Stimulated activated CD4-positive, alpha-beta T cell treated with anti-CD3 and anti-CD28 coated beads, Interleukin-15, amount 100 ng/mL, for 1 hour (primary cell): ENCODE data around the gene KIAA0513.

Source experiments
- DNase-seq, 2 donors: peaks; one replicate each; pipeline ENCODE4 v3.0.0-alpha.2; 2020; ENCODE audit warnings: low read depth in 1 of 2, low spot score in 1 of 2

KIAA0513 gene

DNA sequence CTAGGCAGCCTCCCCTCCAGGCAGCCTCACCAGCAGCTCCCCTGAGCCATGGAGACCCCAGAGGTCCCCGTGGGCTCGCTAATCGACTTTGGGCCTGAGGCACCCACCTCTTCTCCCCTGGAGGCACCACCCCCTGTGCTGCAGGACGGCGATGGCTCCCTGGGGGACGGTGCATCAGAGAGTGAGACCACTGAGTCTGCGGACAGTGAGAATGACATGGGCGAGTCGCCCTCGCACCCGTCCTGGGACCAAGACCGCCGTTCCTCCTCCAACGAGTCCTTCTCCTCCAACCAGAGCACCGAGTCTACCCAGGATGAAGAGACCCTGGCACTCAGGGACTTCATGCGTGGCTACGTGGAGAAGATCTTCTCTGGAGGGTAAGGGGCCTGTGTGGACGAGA, 39.4 kb downstream of the KIAA0513 start:
- DNase-seq: no peak

GRCh38 chr16:85067426-85067825, 39.8 kb downstream of the KIAA0513 start:
- no peak for DNase-seq

DNA sequence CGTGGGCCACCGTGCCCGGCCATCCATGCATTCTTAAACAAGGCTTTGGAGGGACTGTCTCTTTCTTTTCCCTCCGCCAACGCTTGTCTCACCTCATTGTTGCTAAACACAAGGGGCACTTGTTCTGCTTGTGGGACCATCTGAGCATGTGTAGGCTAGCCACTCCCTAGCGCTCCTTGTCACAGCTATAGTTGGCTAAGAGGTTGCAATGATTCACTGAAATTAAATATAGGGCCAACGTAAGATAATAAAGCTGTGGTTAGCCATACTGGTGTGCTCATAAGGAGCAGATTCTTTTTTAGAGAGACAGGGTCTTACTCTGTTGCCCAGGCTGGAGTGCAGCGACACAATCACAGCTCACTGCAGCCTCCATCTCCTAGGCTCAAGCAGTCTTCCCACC, 41.2 kb downstream of the KIAA0513 start:
- no peak for DNase-seq

- no peak for DNase-seq
Measured at GRCh38 chr16:85069171-85069570, 41.6 kb downstream of the KIAA0513 start.

- no peak for DNase-seq
Measured at GRCh38 chr16:85072076-85072860, 44.7 kb downstream of the KIAA0513 start.

- no peak for DNase-seq
Measured at GRCh38 chr16:85072947-85073346, 45.4 kb downstream of the KIAA0513 start.

DNA sequence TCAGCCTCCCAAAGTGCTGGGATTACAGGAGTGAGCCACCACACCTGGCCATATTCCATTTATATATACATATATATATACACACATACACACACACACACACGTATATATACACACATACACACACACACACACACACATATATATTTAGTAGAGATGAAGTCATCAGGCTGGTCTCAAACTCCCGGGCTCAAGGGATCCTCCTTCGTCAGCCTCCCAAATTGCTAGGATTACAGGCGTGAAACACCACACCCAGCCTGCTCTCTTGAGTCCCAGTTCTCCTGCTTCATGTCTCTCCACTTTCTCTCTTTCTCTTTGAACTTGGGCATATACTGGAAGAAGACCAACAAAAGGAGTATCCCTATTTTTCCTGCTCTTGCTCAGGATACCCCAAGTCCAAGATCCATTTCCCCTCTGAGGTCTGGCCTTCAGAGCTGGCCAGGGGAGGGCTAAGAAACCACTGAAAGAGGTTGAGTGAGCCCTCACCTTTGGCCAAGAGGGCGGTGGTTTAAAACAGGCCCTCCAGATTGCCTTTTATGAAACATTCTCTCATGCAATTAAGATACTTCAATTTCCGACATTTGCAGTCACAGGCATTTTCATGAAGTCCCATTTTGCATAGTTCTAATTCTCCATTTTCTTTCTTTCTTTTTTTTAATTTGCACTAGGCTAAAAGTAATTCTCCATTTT, 46.8 kb downstream of the KIAA0513 start:
- no peak for DNase-seq

- DNase-seq: no peak
Measured at GRCh38 chr16:85075236-85075924, 47.8 kb downstream of the KIAA0513 start.

GRCh38 chr16:85077039-85077438, 49.4 kb downstream of the KIAA0513 start:
- no peak for DNase-seq

GRCh38 chr16:85077576-85078125, 50.1 kb downstream of the KIAA0513 start:
- no peak for DNase-seq

DNA sequence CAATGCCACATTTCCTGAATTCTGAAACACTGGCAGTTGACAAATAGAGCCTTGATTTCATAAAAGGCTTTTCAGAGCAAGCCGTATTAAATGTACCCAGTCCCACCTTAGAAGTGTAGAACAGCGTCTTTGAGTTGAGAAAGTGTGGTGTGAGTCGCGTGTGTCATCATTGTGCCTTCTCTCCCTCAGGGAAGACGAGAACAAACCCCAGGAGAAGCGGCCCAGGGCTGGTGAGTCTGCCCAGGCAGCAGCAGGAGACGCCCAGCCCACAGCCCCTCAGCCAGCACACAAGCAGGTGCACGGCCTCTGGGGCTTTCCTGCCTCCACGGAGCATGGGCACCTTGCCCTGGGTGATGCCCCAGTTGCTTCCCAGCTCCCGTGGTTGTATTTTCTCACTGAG, 50.6 kb downstream of the KIAA0513 start:
- no peak for DNase-seq

DNA sequence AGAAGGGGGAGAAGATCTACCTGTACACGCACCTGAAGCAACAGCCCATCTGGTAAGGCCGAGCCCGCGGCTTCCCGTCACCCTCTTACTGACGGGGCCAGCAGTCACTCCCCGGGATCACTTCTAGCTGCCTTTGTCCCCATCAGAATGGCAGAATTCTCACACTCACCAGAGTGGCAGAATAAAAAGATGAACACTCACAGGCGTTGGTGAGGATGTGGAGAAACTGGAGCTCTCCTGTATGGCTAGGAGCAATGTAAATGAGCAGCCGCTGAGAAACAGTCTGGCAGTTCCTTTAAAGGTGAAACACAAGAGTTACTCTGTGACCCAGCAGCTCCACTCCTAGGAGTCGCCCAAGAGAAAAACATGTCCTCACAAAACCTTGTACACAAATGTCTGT, 51.4 kb downstream of the KIAA0513 start:
- DNase-seq: no peak

DNA sequence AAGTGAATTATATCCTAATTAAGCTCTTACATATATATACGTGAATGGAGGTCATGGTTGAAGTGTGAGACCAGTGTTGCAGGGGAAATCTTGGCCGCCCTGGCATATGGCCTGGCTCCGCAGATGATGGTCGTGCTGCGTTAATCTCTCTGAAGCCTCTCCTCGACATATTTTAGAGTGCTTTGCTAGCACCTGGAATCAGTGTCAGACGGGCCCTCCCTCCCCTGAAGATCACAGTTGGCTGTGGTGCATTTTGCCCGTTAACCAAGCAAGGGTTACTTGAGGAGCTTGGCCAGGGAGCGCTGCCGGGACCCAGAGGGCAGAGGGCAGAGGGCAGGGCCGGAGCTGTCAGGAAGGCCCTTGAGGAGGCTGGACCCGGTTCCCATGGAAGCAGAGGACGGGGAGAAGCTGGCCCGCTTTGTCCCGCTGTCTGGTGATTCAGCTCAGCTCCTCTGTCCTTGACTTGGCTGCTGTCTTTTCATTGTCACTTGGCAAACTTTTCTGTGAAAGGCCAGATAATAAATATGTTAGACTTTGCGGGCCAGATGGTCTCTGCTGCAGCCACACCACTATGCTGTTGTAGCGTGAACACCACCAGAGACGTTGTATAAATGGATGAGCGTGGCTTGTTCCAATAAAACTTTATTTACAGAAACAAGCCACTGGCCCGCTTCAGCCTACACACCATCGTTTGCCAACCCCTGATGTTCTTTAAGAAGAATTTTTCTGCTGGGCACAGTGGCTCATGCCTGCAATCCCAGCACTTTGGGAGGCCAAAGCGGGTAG, 52.4 kb downstream of the KIAA0513 start:
- no peak for DNase-seq

DNA sequence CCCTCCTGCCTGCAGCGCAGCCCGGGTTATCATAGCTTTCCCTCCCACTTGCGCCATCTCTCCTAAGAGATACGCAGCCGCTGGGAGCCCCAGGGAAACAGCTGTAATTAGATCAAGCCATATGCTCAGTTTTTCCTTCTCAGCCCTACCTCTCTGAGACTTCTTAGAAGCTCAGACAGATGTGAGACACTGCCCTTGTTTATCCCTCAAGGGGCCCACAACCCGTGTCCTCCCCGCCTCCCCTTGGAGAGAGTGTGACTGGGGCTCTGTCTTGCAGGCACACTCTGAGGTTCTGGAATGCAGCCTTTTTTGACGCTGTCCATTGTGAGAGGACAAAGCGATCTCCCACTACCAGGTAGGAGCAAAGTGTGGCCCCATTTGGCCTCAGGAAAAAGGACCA, 53.4 kb downstream of the KIAA0513 start:
- DNase-seq: no peak

DNA sequence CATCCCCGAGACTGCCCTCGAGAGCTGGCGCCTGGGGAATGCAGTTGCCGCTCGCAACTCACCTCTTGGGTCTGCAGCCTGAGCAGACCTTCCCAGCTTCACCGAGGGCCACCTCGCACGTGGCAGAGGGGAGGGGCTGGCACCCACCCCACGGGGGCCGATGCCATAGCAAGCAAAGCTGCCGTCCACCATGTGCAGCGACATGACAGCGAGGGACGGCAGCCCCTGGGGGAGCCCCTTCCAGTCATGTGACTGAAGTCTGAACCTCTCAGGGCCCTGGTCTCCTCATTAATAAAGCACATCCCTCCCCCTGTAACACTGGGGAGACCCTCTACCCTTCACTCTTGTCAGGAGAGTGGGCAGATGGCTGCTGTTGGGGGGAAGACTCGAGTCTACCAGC, 54.2 kb downstream of the KIAA0513 start:
- DNase-seq: no peak

DNA sequence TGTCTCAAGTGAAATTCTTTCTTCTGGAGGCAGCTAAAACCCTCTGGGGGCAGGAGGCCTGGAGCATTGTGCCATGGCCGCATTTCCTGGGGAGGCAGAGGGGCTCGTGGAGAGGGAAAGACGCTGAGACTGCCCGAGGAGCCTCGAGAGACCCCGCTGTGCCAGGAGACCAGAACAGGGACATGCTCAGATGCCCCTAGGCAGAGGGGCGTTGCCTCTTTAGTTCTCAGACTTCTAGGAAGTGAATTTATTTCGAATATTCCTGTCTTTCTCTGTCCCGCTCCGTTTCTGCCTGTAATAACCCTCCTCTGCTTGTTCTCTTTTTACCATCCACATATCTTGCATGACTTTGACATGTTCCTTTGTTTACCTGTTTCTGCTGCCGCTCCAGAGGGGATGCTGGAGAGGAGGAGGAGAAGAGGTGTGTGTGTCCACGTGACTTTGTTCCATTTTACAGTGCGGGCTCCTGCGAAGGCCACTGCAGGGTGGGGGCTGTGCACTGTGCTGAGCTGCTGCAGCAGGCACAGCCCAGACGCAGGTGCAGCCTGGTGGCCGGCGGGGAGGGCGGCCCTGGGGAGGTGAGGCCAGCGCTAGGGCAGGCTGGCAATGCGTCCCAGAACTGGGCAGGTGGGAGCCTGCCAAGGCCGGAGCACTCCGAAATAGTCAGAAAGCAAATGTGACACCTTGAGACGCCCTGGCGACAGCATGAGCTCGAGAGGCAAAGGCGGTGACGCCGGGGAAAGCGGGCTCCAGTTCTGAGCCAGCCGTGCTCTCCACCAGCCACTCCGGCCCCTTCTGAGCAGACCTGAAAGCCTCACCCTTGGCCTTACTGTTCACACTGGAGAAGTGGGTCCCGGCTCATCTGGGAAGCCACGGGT, 54.8 kb downstream of the KIAA0513 start:
- no peak for DNase-seq

DNA sequence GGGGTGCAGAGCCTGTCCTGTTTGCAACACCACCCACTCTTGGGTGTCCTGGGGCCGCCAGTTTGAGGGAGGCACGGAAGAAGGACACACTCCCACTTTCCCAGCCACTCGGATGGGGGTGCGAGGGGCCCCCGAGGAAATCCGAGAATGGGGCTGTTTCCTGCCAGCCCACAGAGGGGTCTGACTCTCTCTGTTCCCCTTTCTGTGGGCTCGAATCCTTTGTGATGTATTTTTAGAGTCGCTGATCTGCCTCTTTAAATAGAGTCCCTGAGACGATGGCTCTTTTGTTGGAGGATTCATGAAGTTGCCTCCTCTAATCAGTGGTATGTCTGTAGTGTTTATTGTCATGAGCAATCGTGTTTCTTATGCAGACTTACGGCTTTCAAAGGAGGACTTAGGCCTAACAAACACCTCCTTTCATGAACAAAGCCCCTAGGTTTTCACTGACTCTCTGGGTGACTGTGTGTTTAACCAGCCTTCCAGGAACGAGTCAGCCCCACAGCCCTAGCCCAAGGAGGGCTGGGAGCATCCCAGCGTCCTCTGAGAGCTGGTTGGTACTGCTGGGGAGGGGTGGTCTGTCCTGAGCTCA, 55.5 kb downstream of the KIAA0513 start:
- no peak for DNase-seq

GRCh38 chr16:85084841-85085510, 57.4 kb downstream of the KIAA0513 start:
- no peak for DNase-seq

DNA sequence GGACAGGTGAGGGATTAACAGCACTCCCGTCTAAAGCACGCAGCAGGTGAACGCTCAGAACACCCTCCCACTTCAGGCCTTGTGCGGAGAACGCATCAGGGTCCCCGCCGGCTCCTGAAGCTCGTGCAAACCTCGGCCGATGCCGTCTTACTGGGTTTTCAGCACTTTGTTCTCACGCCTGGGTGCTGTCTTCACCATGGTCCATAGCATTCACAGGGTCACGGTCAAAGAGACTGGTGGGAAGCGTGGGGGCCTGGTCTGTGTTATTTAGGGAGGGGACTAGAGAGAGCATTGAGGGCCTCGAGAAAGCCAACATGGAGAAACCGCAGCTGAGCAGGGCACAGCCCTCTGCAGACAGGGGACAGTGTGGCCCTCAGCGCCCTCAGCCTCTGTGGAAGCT, 58.1 kb downstream of the KIAA0513 start:
- DNase-seq: no peak
